ENCODE measurements around the gene CIROP. TPM values are rescaled to one million over a fixed set of nuclear protein-coding genes. Genes with fewer than 3 reads are reported as not detected.

The CIROP gene
- total RNA-seq, 1 experiment from 2014 or later: not detected

GRCh38 chr14:23137813-23138535 is 33.2 kb upstream of the CIROP start:
- Histone ChIP-seq H3K36me3 (ENCODE audit: low read depth) (no peaks in the 10 kb centered on the region), H3F3A (ENCODE audit: insufficient read depth, low read depth) (no peaks in the 10 kb centered on the region), H4K20me1 (ENCODE audit: insufficient read depth) (no peaks in the 10 kb centered on the region), H3K9me3 (ENCODE audit: insufficient read depth, low read depth) (no peaks in the 10 kb centered on the region), H3K27me3 (ENCODE audit: insufficient read depth, low read depth) (no peaks in the 10 kb centered on the region), H2AFZ (no peak overlapping the region), H3K4me3 (no peak overlapping the region), H3K27ac (no peak overlapping the region), H3K9me2 (ENCODE audit: insufficient read depth) (no peaks in the 10 kb centered on the region), H3K4me2 (no peak overlapping the region), H3K79me2 (ENCODE audit: low read depth) (no peaks in the 10 kb centered on the region), H3K4me1 (replicated peaks; ENCODE audit: insufficient read depth) (peaks cover 19% of the 10 kb centered on the region)
- no peak for DNase-seq
- ChIA-PET POLR2A (ENCODE audit: unreplicated experiment) (no interaction called here), CTCF (no interaction called here)
- no peak for TF ChIP-seq CTCF (conservative IDR thresholded peaks at IDR 0.05)
- TF ChIP-seq EZH2 (IDR thresholded peaks at IDR 0.05; ENCODE audit: low read depth): no peak
- intact Hi-C loops (cut with micrococcal nuclease; ENCODE audit: unreplicated experiment): no loop called here
- BruUV-seq (replicated peaks): no TSS peak

DNA sequence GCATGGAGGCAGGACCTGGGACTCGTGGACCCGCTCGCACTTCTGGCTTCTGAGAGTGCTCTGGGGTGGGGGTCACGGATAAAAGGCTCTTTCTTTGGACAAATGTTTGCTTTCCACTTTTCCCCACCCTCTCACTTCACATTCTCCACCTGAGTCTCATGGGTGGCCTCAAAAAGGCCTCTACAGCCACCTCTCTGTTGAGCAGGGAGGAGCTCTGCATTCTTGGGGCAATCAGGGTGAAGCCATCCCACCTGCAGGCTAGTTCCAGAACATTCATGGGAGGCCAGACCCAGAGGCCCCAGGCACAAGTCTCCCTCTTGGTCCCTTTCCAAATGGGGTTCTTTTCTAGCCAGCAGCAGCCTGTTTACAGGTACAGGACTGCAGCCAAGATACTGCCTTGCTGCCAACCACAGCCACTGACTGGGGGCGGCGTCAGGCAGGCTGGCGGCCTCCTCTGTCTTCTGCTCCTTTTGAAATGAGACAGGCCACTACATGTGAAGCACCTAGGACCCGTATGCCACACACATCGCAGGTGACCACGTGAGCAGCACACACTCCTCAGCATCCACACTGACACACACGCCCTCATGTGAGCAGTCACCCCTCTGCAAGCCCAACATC is 32.5 kb upstream of the CIROP start:
- Histone ChIP-seq H3K27me3 (ENCODE audit: insufficient read depth, low read depth) (no peaks in the 10 kb centered on the region), H3K27ac (no peak overlapping the region), H3K9me3 (ENCODE audit: insufficient read depth, low read depth) (no peaks in the 10 kb centered on the region), H3K9me2 (ENCODE audit: insufficient read depth) (no peaks in the 10 kb centered on the region), H2AFZ (no peak overlapping the region), H3K4me3 (no peak overlapping the region), H4K20me1 (ENCODE audit: insufficient read depth) (no peaks in the 10 kb centered on the region), H3K36me3 (ENCODE audit: low read depth) (no peaks in the 10 kb centered on the region), H3K4me1 (replicated peaks; ENCODE audit: insufficient read depth) (peaks cover 13% of the 10 kb centered on the region), H3K79me2 (ENCODE audit: low read depth) (no peaks in the 10 kb centered on the region), H3F3A (ENCODE audit: insufficient read depth, low read depth) (no peaks in the 10 kb centered on the region), H3K4me2 (no peak overlapping the region)
- POLR2A ChIA-PET (ENCODE audit: unreplicated experiment): no interaction called here
- no peak for DNase-seq
- intact Hi-C loops (cut with micrococcal nuclease; ENCODE audit: unreplicated experiment): no loop called here
- TF ChIP-seq CTCF (conservative IDR thresholded peaks at IDR 0.05) (no peak), EZH2 (IDR thresholded peaks at IDR 0.05; ENCODE audit: low read depth) (no peak)
- no TSS peak for BruUV-seq (replicated peaks)
- CTCF ChIA-PET: no interaction called here

DNA sequence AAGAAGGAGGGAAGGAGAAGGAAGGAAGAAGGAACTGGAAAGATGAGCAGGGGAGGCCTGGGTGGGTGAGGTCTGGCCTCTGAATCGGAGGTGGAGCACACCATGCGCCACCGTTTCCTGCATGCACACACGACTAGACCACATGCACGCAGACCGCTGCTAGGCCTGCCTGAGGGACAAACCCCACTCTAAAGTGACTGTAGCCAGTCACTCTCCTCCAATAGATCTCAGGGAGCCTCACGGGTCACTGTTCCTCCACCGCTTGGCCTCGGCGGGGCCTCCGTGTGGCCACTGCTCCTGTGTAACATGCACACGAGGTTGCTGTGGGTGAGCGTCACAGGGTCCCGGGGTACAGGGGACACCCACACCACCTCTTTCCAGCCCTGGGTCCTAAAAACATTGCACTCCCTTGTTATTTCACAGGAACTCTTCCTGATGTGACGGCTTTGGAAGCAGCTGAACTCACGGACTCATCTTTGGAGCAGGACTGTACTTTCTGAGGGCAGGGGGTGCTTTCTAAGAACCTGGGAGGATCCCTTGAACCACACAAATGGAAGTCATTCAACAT is 31.9 kb upstream of the CIROP start:
- H3K4me3 ChIP-seq: no peak overlapping the region
- no peak overlapping the region for H3K4me2 ChIP-seq
- DNase-seq: no peak
- H3K9me3 ChIP-seq (ENCODE audit: insufficient read depth, low read depth): no peaks in the 10 kb centered on the region
- BruUV-seq (replicated peaks): no TSS peak
- no peaks in the 10 kb centered on the region for H3K27me3 ChIP-seq (ENCODE audit: insufficient read depth, low read depth)
- no peaks in the 10 kb centered on the region for H3K36me3 ChIP-seq (ENCODE audit: low read depth)
- intact Hi-C loops (cut with micrococcal nuclease; ENCODE audit: unreplicated experiment): no loop called here
- H3F3A ChIP-seq (ENCODE audit: insufficient read depth, low read depth): no peaks in the 10 kb centered on the region
- peaks cover 7% of the 10 kb centered on the region for H3K4me1 ChIP-seq (replicated peaks; ENCODE audit: insufficient read depth)
- no peaks in the 10 kb centered on the region for H3K79me2 ChIP-seq (ENCODE audit: low read depth)
- no peak overlapping the region for H3K27ac ChIP-seq
- ChIA-PET POLR2A (ENCODE audit: unreplicated experiment) (no interaction called here), CTCF (no interaction called here)
- no peak overlapping the region for H2AFZ ChIP-seq
- no peaks in the 10 kb centered on the region for H3K9me2 ChIP-seq (ENCODE audit: insufficient read depth)
- H4K20me1 ChIP-seq (ENCODE audit: insufficient read depth): no peaks in the 10 kb centered on the region
- no peak for TF ChIP-seq EZH2 (IDR thresholded peaks at IDR 0.05; ENCODE audit: low read depth)
- TF ChIP-seq CTCF (conservative IDR thresholded peaks at IDR 0.05): no peak
